ENCODE measurements around the gene DDX39B. TPM values are rescaled to one million over a fixed set of nuclear protein-coding genes. Genes with fewer than 3 reads are reported as not detected.

DDX39B gene
- total RNA-seq, 1 donor from 2014 or later = 265 TPM

- Histone ChIP-seq H3K4me3 (peak overlapping the region; percentile 57), H3K9me3 (no peaks in the 10 kb centered on the region), H3K27ac (peak overlapping the region; percentile 89), H3K27me3 (ENCODE audit: low read depth) (no peaks in the 10 kb centered on the region), H3K4me1 (peaks cover 41% of the 10 kb centered on the region), H3K36me3 (peaks cover 29% of the 10 kb centered on the region)
- DNase-seq (peak; percentile 53), ATAC-seq (no peak)
- no peak for TF ChIP-seq CTCF (IDR thresholded peaks at IDR 0.05)
- intact Hi-C loops (cut with DNase I) = loop anchor here (10.0 kb wide), 1 partner anchor 47 kb away; the partner anchor contains the start of gene NCR3
These were observed 6.1 kb upstream of the DDX39B start for GRCh38 chr6:31547727-31548543.

GRCh38 chr6:31546958-31547726, 5.3 kb upstream of the DDX39B start, which contains the start of gene NFKBIL1:
Gene NFKBIL1 (plus strand): TSS chr6:31547608. CDS start chr6:31547695, 87 bp downstream.
- no peaks in the 10 kb centered on the region for H3K9me3 ChIP-seq
- H3K27me3 ChIP-seq (ENCODE audit: low read depth) = no peaks in the 10 kb centered on the region
- peaks cover 27% of the 10 kb centered on the region for H3K36me3 ChIP-seq
- H3K4me1 ChIP-seq = peaks cover 45% of the 10 kb centered on the region
- intact Hi-C loops (cut with DNase I) = loop anchor here (10.0 kb wide), 1 partner anchor 48 kb away; the partner anchor contains the start of gene NCR3
- TF ChIP-seq CTCF (IDR thresholded peaks at IDR 0.05) = peak; percentile 2
- H3K27ac ChIP-seq = peak within 1 kb of the TSS; percentile 89
- ATAC-seq (peak; percentile 96 to 98), DNase-seq (peak; percentile 95)
- peak within 1 kb of the TSS; percentile 57 for H3K4me3 ChIP-seq

DNA sequence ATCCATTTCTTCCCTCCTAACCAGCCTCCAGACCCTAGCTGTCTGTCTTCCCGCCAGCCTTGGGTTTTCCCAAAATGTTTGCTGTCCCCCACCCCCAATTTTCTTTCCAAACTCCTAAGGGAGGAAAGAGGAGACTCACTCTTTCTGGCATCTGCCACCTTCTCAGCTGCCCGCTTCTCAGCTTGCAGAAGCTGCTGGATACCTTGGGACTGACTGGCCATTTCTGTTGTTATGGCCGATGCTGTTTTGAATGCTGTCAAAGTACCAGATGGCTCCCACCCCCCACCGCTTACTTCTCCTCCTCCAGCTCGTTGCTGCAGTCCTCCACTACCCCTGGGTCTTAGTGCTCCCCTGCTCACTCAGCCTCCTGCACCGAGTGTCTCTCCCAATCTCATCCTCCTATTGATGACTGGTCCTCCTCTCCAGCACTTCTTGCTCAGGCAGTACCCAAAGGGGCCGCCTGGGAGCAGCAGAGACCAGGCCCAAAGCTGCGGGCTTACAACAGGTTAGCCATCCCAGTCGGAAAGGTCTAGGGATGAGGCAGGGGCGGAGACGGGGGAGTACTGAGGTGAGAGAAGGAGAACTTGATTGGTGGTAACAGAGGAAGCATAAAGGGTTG, 4.6 kb upstream of the DDX39B start, which contains the start of gene ATP6V1G2:
TSS of gene ATP6V1G2 (minus strand) at position 270 of the 619 bp plus-strand sequence. CDS start at position 221, 49 bp downstream.
- H3K4me3 ChIP-seq = peak within 1 kb of the TSS; percentile 57
- no peaks in the 10 kb centered on the region for H3K27me3 ChIP-seq (ENCODE audit: low read depth)
- H3K9me3 ChIP-seq = no peaks in the 10 kb centered on the region
- peak within 1 kb of the TSS; percentile 89 for H3K27ac ChIP-seq
- intact Hi-C loops (cut with DNase I) = loop anchor here (10.0 kb wide), 1 partner anchor 48 kb away; the partner anchor contains the start of gene NCR3
- DNase-seq (peak; percentile 88), ATAC-seq (peak; percentile 85 to 88)
- peaks cover 27% of the 10 kb centered on the region for H3K36me3 ChIP-seq
- H3K4me1 ChIP-seq = peaks cover 38% of the 10 kb centered on the region
- peak; percentile 92 for TF ChIP-seq CTCF (IDR thresholded peaks at IDR 0.05)

DNA sequence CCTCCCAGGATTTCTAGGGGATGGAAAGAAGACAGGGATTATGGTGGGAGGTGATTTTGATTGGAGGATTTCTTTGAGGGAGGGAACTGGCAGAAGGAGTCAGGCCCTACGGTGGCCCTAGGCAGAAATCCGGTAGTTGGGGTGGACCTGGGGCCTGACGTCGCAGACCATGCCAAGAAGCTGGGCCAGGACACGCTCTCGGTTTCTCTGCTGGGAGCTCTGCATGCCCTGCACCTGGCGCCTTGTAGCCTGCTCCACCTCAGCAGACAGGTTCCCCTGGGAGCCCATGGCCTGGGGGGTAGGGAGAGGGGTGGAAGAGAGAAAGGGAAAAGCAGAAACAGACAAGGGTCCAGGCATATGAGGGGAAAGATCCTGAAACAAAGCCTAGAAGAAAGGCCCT, 3.5 kb upstream of the DDX39B start:
- Histone ChIP-seq H3K4me3 (no peak overlapping the region), H3K4me1 (peaks cover 36% of the 10 kb centered on the region), H3K27me3 (ENCODE audit: low read depth) (no peaks in the 10 kb centered on the region), H3K9me3 (no peaks in the 10 kb centered on the region), H3K36me3 (peaks cover 17% of the 10 kb centered on the region), H3K27ac (no peak overlapping the region)
- no peak for TF ChIP-seq CTCF (IDR thresholded peaks at IDR 0.05)
- DNase-seq (no peak), ATAC-seq (no peak)
- intact Hi-C loops (cut with DNase I) = loop anchor here (10.0 kb wide), 1 partner anchor 50 kb away; the partner anchor contains the start of gene NCR3

DNA sequence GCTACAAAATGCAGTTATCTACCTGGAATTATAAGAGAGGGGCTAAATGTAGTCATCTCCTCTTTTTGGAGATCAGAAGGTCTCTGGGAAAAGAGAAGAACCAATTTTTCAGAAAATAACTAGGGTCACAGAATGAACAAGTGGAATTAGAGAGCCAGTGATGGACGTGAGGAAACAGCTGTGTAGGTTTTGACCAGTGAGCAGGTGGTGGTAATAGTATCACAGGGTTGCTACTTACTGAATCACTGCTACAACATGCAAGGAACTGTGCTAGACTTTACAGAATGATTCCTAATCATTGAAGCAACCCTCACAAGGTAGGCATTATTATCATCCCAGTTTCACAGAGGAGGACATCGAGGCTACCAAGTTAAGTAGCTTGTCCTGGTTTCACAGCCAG, 2.9 kb upstream of the DDX39B start:
- intact Hi-C loops (cut with DNase I) = loop anchor here (10.0 kb wide), 1 partner anchor 50 kb away; the partner anchor contains the start of gene NCR3
- ATAC-seq (no peak), DNase-seq (no peak)
- peaks cover 17% of the 10 kb centered on the region for H3K36me3 ChIP-seq
- no peak overlapping the region for H3K4me3 ChIP-seq
- peaks cover 42% of the 10 kb centered on the region for H3K4me1 ChIP-seq
- no peaks in the 10 kb centered on the region for H3K27me3 ChIP-seq (ENCODE audit: low read depth)
- no peak for TF ChIP-seq CTCF (IDR thresholded peaks at IDR 0.05)
- H3K27ac ChIP-seq = no peak overlapping the region
- no peaks in the 10 kb centered on the region for H3K9me3 ChIP-seq

Measured in lower lobe of right lung (tissue), 2 donors.